Effector memory CD8-positive, alpha-beta T cell (primary cell): Measurements from ENCODE around the gene CENPV.
"Not testable (repeated sequence)": the region's sequence is repeated elsewhere in the genome, so short reads cannot be mapped to it uniquely, and the experiment has no call there.

Experiments
- ATAC-seq: fragments of 150-1000 bp; cut with Tn5 transposase; replicated peaks from 2 replicates; pipeline ENCODE4 v1.10.0; 2021; ENCODE audit warnings: mild to moderate bottlenecking, moderate library complexity
- DNase-seq, 3 experiments: peaks; one replicate each; pipeline ENCODE4 v3.0.0; 2021
- H3K27ac Mint-ChIP-seq, 2 donors: one replicate each; pipeline ENCODE4 v1.8.0; 2022; ENCODE audit warnings: mild to moderate bottlenecking in 2 of 2, mixed read lengths in 2 of 2, moderate library complexity in 2 of 2
- H3K27me3 Mint-ChIP-seq, 2 donors: one replicate each; pipeline ENCODE4 v1.8.0; 2022; ENCODE audit warnings: mixed read lengths in 2 of 2
- H3K36me3 Mint-ChIP-seq: one replicate; pipeline ENCODE4 v1.8.0; 2022; ENCODE audit warnings: mild to moderate bottlenecking, moderate library complexity, mixed read lengths; ENCODE audit not compliant: insufficient read depth
- H3K4me1 Mint-ChIP-seq, 2 donors: one replicate each; pipeline ENCODE4 v1.8.0; 2022; ENCODE audit warnings: low read depth in 2 of 2, mixed read lengths in 2 of 2
- H3K4me3 Mint-ChIP-seq, 2 donors: one replicate each; pipeline ENCODE4 v1.8.0; 2022; ENCODE audit warnings: mild to moderate bottlenecking in 2 of 2, mixed read lengths in 2 of 2, moderate library complexity in 2 of 2
- H3K9me3 Mint-ChIP-seq, 2 donors: one replicate each; pipeline ENCODE4 v1.8.0; 2022; ENCODE audit warnings: mixed read lengths in 2 of 2
- total RNA-seq, 9 experiments: gene quantifications; one replicate each; lab custom pipeline; 2026; lab: John Stamatoyannopoulos, UW

The CENPV gene
- 3.0 to 20.2 (median 10.0) reads per million in 9 experiments for total RNA-seq

DNA sequence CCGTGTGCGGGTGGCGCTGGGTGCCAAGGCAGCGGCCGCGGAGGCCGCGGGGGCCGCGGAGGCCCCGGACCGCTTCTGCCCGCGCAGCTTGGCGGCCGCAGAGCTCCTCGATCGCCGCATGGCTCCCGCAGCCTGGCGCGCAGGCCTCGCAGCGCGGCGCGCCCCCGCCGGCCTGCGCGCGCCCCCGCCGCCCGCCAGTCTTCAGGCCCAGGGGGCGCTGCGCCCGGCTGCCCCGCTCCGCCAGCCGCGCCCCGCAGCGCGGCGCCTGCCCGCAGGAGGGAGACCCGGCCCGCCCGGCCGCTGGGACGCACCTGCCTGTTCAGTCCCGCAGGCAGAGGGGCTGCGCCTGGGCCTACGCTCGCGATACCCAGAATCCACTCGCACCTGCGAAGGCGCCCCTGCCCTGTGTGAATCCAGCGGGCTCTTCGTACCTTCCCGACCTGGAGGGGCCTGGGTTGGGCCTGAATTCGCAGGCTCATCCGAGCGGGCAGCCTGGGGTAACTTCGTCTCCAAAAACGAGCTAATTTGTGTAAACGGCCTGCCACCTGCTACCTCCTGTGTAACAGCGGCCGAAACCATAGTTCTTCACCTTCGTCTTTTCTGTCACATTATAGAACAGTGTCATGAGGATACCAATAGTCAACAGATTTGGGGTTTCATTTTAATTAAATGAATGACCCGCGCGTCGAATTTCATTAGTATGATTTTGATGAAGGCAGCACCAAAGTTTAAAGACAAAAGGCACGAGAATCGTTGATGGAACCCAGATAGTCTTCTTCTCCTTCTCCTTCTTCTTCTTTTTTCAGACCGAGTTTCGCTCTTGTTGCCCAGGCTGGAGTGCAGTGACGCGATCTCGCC lies at the start of gene CENPV:
TSS of gene CENPV (minus strand) at position 153 of the 858 bp plus-strand sequence. CDS start at position 120, 33 bp downstream.
- H3K4me1 Mint-ChIP-seq, result peaks cover 10 to 13% of the 10 kb centered on the region in 2 donors
- ATAC-seq (peak; percentile 84), DNase-seq (peak; percentile 49 to 60 (median 53))
- H3K36me3 Mint-ChIP-seq, result peaks cover 20% of the 10 kb centered on the region
- H3K9me3 Mint-ChIP-seq, result no peaks in the 10 kb centered on the region
- peak within 1 kb of the TSS; percentile 87 to 88 for H3K4me3 Mint-ChIP-seq
- H3K27me3 Mint-ChIP-seq, result peaks cover 0 to 6% of the 10 kb centered on the region in 2 donors
- peak within 1 kb of the TSS; percentile 62 for H3K27ac Mint-ChIP-seq

DNA sequence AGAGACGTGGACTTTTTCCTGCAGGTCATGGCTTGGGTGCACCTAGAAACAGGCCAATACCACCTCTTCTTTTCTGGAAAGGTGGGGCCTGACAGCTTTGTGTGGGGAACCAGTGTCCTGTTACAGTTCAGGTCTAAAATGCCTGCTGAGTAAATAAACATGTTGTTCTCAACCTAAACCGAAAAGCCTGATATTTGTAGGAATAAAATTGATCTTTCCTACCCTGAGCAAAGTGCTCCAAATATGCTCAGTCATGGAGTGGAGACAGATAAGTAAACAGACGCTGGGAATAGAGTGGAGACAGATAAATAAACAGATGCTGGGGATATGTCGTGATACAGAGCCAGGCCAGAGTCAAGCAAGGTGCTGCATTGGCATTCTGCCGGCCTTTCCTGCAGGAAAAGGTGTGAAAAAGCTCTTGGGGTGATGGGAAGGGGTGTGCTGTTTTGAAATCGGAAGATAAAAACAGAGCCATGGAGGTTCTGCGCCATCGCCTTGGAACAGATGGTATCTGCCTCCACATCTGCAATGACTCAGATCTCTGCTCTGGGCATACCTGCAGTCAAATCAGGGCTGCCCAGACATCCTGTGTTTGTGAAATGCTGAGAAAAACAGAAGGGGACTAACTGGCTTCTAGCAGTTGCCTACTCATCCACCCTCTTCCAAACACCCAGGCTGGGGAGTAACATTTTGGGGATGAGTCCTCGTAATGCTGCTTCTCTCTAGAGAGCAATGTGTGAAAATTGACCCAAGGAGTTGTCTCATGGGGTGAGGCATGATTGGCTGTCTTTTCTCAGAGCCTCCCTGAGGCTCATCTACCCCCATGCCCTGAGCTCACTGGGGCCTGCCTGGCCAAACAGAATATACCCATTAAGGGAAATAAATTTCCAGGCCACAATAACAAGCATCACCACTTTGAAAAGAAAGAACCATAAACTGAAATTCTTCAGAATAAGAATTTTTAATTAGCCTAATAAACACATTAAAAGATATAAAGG lies 45.3 kb upstream of the CENPV start:
- no peak overlapping the region for H3K4me3 Mint-ChIP-seq
- ATAC-seq, result no peak
- peaks cover 2% of the 10 kb centered on the region for H3K36me3 Mint-ChIP-seq
- no peak overlapping the region for H3K27ac Mint-ChIP-seq
- H3K9me3 Mint-ChIP-seq, result no peaks in the 10 kb centered on the region
- H3K4me1 Mint-ChIP-seq, result peaks cover 0 to 1% of the 10 kb centered on the region in 2 donors
- peaks cover 9 to 12% of the 10 kb centered on the region in 2 donors for H3K27me3 Mint-ChIP-seq
- DNase-seq, result no peak

- H3K27me3 Mint-ChIP-seq, result peaks cover 9 to 12% of the 10 kb centered on the region in 2 donors
- H3K36me3 Mint-ChIP-seq, H3K4me1 Mint-ChIP-seq, H3K9me3 Mint-ChIP-seq, DNase-seq, H3K4me3 Mint-ChIP-seq, H3K27ac Mint-ChIP-seq, ATAC-seq: not testable (repeated sequence)
Measured at GRCh38 chr17:16396693-16397092, 43.4 kb upstream of the CENPV start.

DNA sequence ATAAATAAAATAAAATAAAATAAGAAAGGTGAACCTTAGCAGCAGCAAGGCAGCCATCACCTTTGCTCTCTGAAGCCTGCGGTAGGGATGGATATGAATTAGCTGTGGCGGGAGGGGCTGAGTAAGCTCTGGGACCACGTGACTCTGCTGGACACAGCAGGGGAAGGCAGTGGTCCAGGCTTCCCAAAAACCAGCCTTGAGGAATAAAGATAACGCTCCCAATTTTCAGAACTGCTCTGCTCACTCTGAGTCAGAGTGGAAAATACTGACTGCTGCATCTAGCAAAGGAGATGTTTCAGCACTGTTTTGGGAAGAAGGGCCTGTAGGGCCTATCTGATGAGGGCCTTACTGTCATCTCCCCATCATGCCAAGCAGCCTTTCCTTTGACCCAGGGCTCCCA lies 42.6 kb upstream of the CENPV start:
- H3K9me3 Mint-ChIP-seq, ATAC-seq, H3K36me3 Mint-ChIP-seq, H3K4me3 Mint-ChIP-seq, H3K4me1 Mint-ChIP-seq, H3K27ac Mint-ChIP-seq, DNase-seq: not testable (repeated sequence)
- peaks cover 9 to 11% of the 10 kb centered on the region in 2 donors for H3K27me3 Mint-ChIP-seq

- DNase-seq, ATAC-seq, H3K4me3 Mint-ChIP-seq, H3K27ac Mint-ChIP-seq, H3K4me1 Mint-ChIP-seq, H3K9me3 Mint-ChIP-seq, H3K27me3 Mint-ChIP-seq, H3K36me3 Mint-ChIP-seq: not testable (repeated sequence)
Measured at GRCh38 chr17:16392491-16392890, 39.2 kb upstream of the CENPV start.

- H3K4me1 Mint-ChIP-seq, result peaks cover 5 to 7% of the 10 kb centered on the region in 2 donors
- H3K27ac Mint-ChIP-seq, result no peak overlapping the region
- no peaks in the 10 kb centered on the region for H3K27me3 Mint-ChIP-seq
- H3K36me3 Mint-ChIP-seq, result peaks cover 3% of the 10 kb centered on the region
- no peak overlapping the region for H3K4me3 Mint-ChIP-seq
- DNase-seq, result no peak
- ATAC-seq, result no peak
- no peaks in the 10 kb centered on the region for H3K9me3 Mint-ChIP-seq
Measured at GRCh38 chr17:16391451-16391850, 38.2 kb upstream of the CENPV start.

DNA sequence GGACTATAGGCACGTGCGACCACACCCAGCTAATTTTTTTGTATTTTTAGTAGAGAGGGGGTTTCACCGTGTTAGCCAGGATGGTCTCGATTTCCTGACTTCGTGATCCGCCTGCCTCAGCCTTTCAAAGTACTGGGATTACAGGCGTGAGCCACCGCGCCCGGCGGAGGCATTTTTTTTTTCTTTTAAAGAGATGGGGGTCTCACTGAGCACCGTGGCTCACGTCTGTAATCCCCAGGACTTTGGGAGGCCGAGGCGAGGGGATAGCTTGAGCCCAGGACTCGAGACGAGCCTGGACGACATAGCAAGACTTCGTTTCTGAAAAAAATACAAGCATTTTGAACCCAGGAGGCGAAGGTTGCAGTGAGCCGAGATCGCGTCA lies 32.8 kb upstream of the CENPV start:
- DNase-seq, H3K9me3 Mint-ChIP-seq, H3K27me3 Mint-ChIP-seq, ATAC-seq: not testable (repeated sequence)
- Mint-ChIP-seq H3K4me1 (peaks cover 32 to 38% of the 10 kb centered on the region in 2 donors), H3K36me3 (peaks cover 29% of the 10 kb centered on the region), H3K4me3 (peak overlapping the region; percentile 90 to 92), H3K27ac (peak overlapping the region; percentile 31 to 88)

DNA sequence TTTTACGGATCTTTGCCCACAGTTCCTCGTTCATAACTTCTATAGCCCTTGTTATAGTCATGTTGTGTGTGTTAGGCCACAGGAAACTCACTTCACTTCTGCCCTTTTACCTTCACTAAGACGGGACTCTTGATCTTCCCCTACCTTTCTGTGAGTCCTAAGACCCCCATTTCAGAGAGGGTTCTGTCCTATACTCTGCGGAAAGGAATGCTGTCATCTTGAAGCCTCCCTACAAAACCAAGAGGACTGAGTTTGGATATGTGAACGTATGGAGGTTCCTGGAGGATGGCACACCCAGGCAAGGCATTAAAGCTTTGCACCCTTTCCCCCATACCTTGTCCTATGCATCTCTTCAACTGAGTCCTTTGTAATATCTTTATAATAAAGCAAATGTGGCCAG lies 31.3 kb upstream of the CENPV start:
- peak overlapping the region in 1 of 2 donors; percentile 69 for H3K27ac Mint-ChIP-seq
- H3K4me3 Mint-ChIP-seq, result no peak overlapping the region
- DNase-seq (no peak), ATAC-seq (no peak)
- peaks cover 39% of the 10 kb centered on the region for H3K36me3 Mint-ChIP-seq
- H3K9me3 Mint-ChIP-seq, result no peaks in the 10 kb centered on the region
- peaks cover 38 to 46% of the 10 kb centered on the region in 2 donors for H3K4me1 Mint-ChIP-seq
- H3K27me3 Mint-ChIP-seq, result no peaks in the 10 kb centered on the region

GRCh38 chr17:16383772-16384287 lies 30.6 kb upstream of the CENPV start:
- no peaks in the 10 kb centered on the region for H3K9me3 Mint-ChIP-seq
- peak overlapping the region; percentile 22 to 99 for H3K4me3 Mint-ChIP-seq
- H3K27ac Mint-ChIP-seq, result peak overlapping the region in 1 of 2 donors; percentile 81

DNA sequence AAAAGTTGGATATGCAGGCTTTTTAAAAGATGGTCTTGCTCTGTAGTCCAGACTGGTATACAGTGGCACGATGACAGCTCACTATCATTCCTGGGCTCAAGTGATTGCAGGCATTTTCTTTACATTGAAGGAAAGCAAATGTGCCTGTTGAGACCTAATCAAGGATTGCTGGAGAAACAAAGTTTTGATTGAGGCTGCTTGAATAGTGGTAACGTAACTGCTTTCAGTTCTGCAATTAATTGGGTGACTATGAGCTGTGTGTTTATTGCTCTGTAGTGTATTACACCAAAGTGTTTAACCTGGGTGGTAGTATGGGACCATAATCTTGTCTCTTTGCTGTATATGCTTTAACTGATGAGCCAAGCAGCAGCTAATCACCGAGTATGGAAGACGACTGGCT lies 29.9 kb upstream of the CENPV start:
- H3K4me1 Mint-ChIP-seq, result peaks cover 38 to 46% of the 10 kb centered on the region in 2 donors
- ATAC-seq (no peak), DNase-seq (no peak)
- peak overlapping the region; percentile 81 to 100 for H3K27ac Mint-ChIP-seq
- H3K36me3 Mint-ChIP-seq, result peaks cover 39% of the 10 kb centered on the region
- no peaks in the 10 kb centered on the region for H3K27me3 Mint-ChIP-seq
- H3K4me3 Mint-ChIP-seq, result peak overlapping the region; percentile 22 to 99
- H3K9me3 Mint-ChIP-seq, result no peaks in the 10 kb centered on the region

More at GRCh38 chr17:16383772-16384287, 30.6 kb upstream of the CENPV start:
- no peaks in the 10 kb centered on the region for H3K27me3 Mint-ChIP-seq
- H3K36me3 Mint-ChIP-seq, result peaks cover 39% of the 10 kb centered on the region
- DNase-seq (no peak), ATAC-seq (no peak)
- H3K4me1 Mint-ChIP-seq, result peaks cover 38 to 46% of the 10 kb centered on the region in 2 donors

- Mint-ChIP-seq H3K4me1 (peaks cover 31 to 42% of the 10 kb centered on the region in 2 donors), H3K36me3 (peaks cover 39% of the 10 kb centered on the region), H3K27ac (peak overlapping the region; percentile 99 to 100), H3K27me3 (no peaks in the 10 kb centered on the region), H3K9me3 (no peaks in the 10 kb centered on the region), H3K4me3 (peak overlapping the region; percentile 96 to 99)
- peak; percentile 23 for ATAC-seq
- no peak for DNase-seq
Measured at GRCh38 chr17:16381496-16381820, 28.2 kb upstream of the CENPV start.

- H3K4me1 Mint-ChIP-seq, result peaks cover 30 to 40% of the 10 kb centered on the region in 2 donors
- H3K27ac Mint-ChIP-seq, result peak within 1 kb of the TSS; percentile 99 to 100
- ATAC-seq, result peak; percentile 94
- peak within 1 kb of the TSS; percentile 96 to 99 for H3K4me3 Mint-ChIP-seq
- DNase-seq, result peak; percentile 88 to 92 (median 90)
- H3K9me3 Mint-ChIP-seq, result no peaks in the 10 kb centered on the region
- H3K36me3 Mint-ChIP-seq, result peaks cover 39% of the 10 kb centered on the region
- no peaks in the 10 kb centered on the region for H3K27me3 Mint-ChIP-seq
Measured at GRCh38 chr17:16380640-16381495, 27.6 kb upstream of the CENPV start, which contains the start of gene UBB. UBB (plus strand) TSS chr17:16381091; CDS start chr17:16381908, 817 bp downstream.
